ENCODE measurements around the gene LMF2. TPM values are rescaled to one million over a fixed set of nuclear protein-coding genes. Genes with fewer than 3 reads are reported as not detected.

The LMF2 gene
- total and polyA plus RNA-seq, 2 of the 4 experiments (the other 2 are of a cell fraction) = 16.8 to 82.6 TPM

DNA sequence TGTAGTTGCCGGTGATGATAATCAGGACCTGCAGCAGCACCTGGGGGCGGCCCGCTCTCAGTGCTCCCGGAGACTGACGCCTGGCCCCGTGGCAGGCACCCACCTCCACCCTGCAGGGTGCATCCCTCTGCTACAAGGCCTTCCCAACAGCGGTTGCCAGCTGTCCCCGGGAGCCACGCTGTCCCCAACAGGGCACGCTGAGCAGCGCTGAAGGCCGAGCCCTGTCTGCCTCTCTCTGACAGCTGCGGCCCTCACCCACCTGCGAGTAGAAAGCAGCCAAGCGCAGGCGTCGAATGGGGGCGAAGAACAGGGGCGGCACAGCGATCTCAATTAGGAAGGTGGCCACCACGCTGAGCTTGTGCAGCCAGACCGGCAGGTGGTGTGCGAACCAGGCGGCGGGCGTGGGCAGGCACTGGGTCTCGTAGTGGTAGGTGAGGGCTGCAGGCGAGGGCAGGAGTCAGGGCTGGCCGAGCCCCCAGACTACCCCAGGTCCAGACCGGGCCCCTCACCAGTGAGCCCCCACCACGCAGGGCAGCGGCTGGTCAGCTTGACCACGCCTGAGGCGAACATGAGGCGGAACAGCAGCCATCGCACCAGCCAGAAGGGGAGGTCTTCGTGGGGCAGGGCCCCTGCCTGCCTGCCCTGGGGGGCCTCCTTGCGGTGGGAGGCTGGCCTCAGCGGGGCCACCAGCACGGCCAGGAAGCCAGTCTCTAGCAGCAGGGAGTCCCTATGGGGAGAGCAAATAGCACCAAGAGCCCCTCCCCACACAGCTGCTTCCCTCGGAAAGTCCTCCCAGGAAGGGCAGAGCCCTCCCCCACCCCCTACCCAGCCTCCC, 1.5 kb downstream of the LMF2 start:
- ChIA-PET CTCF (no interaction called here), POLR2A (ENCODE audit: unreplicated experiment) (no interaction called here)
- H3K9ac ChIP-seq (ENCODE audit: low read depth, low read length) = no peak overlapping the region
- no peak for ATAC-seq (ENCODE audit: low read depth)
- peak overlapping the region; percentile 87; the same call in 1 of the 2 replicates for H3K4me2 ChIP-seq (ENCODE audit: low read depth, low read length)
- dilution Hi-C loops (cut with HindIII; ENCODE audit: low sequenced_read_pairs, unreplicated experiment) = no loop called here
- H3K23ac ChIP-seq (ENCODE audit: low read depth, low read length) = no peak overlapping the region
- H3K4ac ChIP-seq (ENCODE audit: low read depth, low read length) = no peak overlapping the region
- peaks cover 28% of the 10 kb centered on the region for H3K36me3 ChIP-seq (ENCODE audit: control insufficient read depth, insufficient read depth, low read length)
- H3K9me1 ChIP-seq (ENCODE audit: insufficient read depth, low read length) = no peaks in the 10 kb centered on the region
- H4K20me1 ChIP-seq (ENCODE audit: insufficient read depth, low read length) = no peaks in the 10 kb centered on the region; the same call in 1 of the 2 replicates
- BruUV-seq (replicated peaks) = no TSS peak
- no peak overlapping the region for H2BK120ac ChIP-seq (ENCODE audit: low read depth, low read length)
- DNase-seq = no peak
- H3K4me3 ChIP-seq (ENCODE audit: insufficient read depth, low read depth, low read length) = peak overlapping the region; percentile 100; the same call in 1 of the 2 replicates
- no peak overlapping the region; the same call in 1 of the 2 replicates for H3K27ac ChIP-seq (ENCODE audit: insufficient read depth, low read length)
- H2AK9ac ChIP-seq (replicated peaks; ENCODE audit: low read depth, low read length, poor library complexity) = peak overlapping the region; percentile 100
- H3K27me3 ChIP-seq (ENCODE audit: control insufficient read depth, insufficient read depth, low read length) = no peaks in the 10 kb centered on the region
- no peak overlapping the region for H2BK20ac ChIP-seq (ENCODE audit: low read depth, low read length)
- H3K56ac ChIP-seq (ENCODE audit: extremely low read depth, insufficient read depth, low read length) = no peak overlapping the region
- TF ChIP-seq USF2 (IDR thresholded peaks at IDR 0.05; ENCODE audit: low read depth, low read length) (no peak), FOS (IDR thresholded peaks at IDR 0.05; ENCODE audit: low read depth, low read length) (no peak), MAZ (IDR thresholded peaks at IDR 0.05; ENCODE audit: borderline replicate concordance, low read depth, low read length) (no peak), BHLHE40 (IDR thresholded peaks at IDR 0.05; ENCODE audit: low read depth, low read length) (no peak)
- H2BK15ac ChIP-seq (ENCODE audit: low read depth, low read length) = no peak overlapping the region
- H2AFZ ChIP-seq (replicated peaks; ENCODE audit: low read length, poor library complexity) = peak overlapping the region; percentile 5
- peaks cover 4% of the 10 kb centered on the region for H3K4me1 ChIP-seq (ENCODE audit: control insufficient read depth, insufficient read depth, low read length)
- peaks cover 8 to 49% of the 10 kb centered on the region in 2 experiments for H3K79me1 ChIP-seq (ENCODE audit: low read depth in 1 of 2, low read length in 2 of 2)
- 98% methylated on average over 23 of the region's 41 CpGs; no CpG with 5 or more reads in 1 of the 2 experiments for WGBS, 2 experiments (ENCODE audit: extremely low coverage in 2 of 2, insufficient read length in 1 of 2)
- no peak overlapping the region for H4K8ac ChIP-seq (ENCODE audit: low read depth in 2 of 2, low read length in 2 of 2)
- no peak overlapping the region for H2AK5ac ChIP-seq (ENCODE audit: low read depth, low read length)
- no peaks in the 10 kb centered on the region for H3K9me3 ChIP-seq (ENCODE audit: control insufficient read depth, insufficient read depth, low read length)
- H2BK5ac ChIP-seq (ENCODE audit: low read depth, low read length, poor library complexity, severe bottlenecking) = no peak overlapping the region
- in situ Hi-C loops (cut with MboI; ENCODE audit: low sequenced_read_pairs) = no loop called here
- H4K5ac ChIP-seq (ENCODE audit: low read depth, low read length) = no peak overlapping the region
- no peak overlapping the region for H3K14ac ChIP-seq (replicated peaks; ENCODE audit: low read depth, low read length)
- H4K91ac ChIP-seq (ENCODE audit: insufficient read depth, low read depth, low read length) = no peak overlapping the region
- H3K18ac ChIP-seq (ENCODE audit: low read depth, low read length) = no peak overlapping the region
- intact Hi-C loops (cut with micrococcal nuclease) = no loop called here

All from IMR-90 (cell line).